Measurements from ENCODE around the gene REV3L. TPM values are rescaled to one million over a fixed set of nuclear protein-coding genes. Genes with fewer than 3 reads are reported as not detected.

Gene REV3L
- total RNA-seq, 1 experiment from 2014 or later, result 17.2 TPM

DNA sequence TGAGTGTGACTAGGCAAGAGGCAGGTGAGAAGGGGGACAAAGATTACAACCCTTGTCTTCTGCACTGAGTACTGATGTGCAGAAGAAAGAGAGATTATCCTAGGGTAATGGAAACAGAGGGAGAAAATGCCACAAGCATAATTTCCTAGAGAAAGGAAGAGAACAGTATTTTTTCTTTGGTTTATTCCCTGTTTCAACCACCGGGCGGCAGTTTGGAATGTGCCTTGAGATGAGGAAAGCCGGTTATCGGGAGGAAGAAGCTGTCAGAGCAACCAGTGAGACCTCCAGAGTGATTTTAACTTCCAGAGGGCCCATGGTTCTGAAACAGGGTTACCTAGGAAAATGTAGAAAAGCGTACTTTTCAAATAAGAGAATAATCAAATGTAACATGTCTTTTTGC is 121.4 kb downstream of the REV3L start:
- intact Hi-C loops (cut with micrococcal nuclease; ENCODE audit: unreplicated experiment), result loop anchor here (10.0 kb wide), 1 partner anchor 283 kb away; no protein-coding TSS in a partner anchor
- no peak overlapping the region for H3K27ac Mint-ChIP-seq (ENCODE audit: unreplicated experiment)
- H3K9me3 Mint-ChIP-seq (ENCODE audit: low read depth, unreplicated experiment), result no peaks in the 10 kb centered on the region
- no TSS peak for BruUV-seq (replicated peaks)
- CTCF ChIA-PET, result interaction anchor here (0.9 kb wide), 1 partner anchor 117 kb away, joined by 6 read pairs; no protein-coding TSS in a partner anchor
- peaks cover 14% of the 10 kb centered on the region for H3K36me3 Mint-ChIP-seq (ENCODE audit: insufficient read depth, unreplicated experiment)
- H3K4me3 Mint-ChIP-seq (ENCODE audit: low read depth, unreplicated experiment), result no peak overlapping the region
- DNase-seq, result peak; percentile 35
- no peaks in the 10 kb centered on the region for H3K27me3 Mint-ChIP-seq (ENCODE audit: unreplicated experiment)
- peaks cover 28% of the 10 kb centered on the region for H3K4me1 Mint-ChIP-seq (ENCODE audit: low read depth, unreplicated experiment)
- TF ChIP-seq, protein P1, sequence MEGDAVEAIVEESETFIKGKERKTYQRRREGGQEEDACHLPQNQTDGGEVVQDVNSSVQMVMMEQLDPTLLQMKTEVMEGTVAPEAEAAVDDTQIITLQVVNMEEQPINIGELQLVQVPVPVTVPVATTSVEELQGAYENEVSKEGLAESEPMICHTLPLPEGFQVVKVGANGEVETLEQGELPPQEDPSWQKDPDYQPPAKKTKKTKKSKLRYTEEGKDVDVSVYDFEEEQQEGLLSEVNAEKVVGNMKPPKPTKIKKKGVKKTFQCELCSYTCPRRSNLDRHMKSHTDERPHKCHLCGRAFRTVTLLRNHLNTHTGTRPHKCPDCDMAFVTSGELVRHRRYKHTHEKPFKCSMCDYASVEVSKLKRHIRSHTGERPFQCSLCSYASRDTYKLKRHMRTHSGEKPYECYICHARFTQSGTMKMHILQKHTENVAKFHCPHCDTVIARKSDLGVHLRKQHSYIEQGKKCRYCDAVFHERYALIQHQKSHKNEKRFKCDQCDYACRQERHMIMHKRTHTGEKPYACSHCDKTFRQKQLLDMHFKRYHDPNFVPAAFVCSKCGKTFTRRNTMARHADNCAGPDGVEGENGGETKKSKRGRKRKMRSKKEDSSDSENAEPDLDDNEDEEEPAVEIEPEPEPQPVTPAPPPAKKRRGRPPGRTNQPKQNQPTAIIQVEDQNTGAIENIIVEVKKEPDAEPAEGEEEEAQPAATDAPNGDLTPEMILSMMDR (IDR thresholded peaks at IDR 0.05; ENCODE audit: unreplicated experiment), result no peak

DNA sequence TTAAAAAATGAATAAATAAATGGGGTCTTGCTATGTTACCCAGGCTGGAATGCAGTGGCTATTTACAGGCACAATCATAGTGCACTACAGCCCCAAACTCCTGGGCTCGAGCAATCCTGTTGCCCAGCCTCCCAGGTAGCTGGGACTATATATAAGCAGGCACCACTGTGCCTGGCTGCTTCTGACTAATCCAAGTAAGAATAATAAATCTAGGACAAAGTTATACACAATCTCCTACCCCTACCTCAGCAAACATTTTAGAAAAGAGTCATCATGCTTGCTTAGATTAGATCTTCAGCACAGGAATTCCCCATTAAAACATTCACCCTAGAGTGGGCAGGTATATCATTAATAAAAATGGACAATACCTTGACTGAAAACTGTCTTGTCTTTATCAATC is 124.6 kb downstream of the REV3L start:
- no peak overlapping the region for H3K27ac Mint-ChIP-seq (ENCODE audit: unreplicated experiment)
- peaks cover 39% of the 10 kb centered on the region for H3K4me1 Mint-ChIP-seq (ENCODE audit: low read depth, unreplicated experiment)
- intact Hi-C loops (cut with micrococcal nuclease; ENCODE audit: unreplicated experiment), result loop anchor here (10.0 kb wide), 1 partner anchor 94 kb away; no protein-coding TSS in a partner anchor
- H3K36me3 Mint-ChIP-seq (ENCODE audit: insufficient read depth, unreplicated experiment), result peaks cover 16% of the 10 kb centered on the region
- TF ChIP-seq, protein P1 (IDR thresholded peaks at IDR 0.05; ENCODE audit: unreplicated experiment), result no peak
- BruUV-seq (replicated peaks), result no TSS peak
- CTCF ChIA-PET, result no interaction called here
- no peaks in the 10 kb centered on the region for H3K9me3 Mint-ChIP-seq (ENCODE audit: low read depth, unreplicated experiment)
- no peak overlapping the region for H3K4me3 Mint-ChIP-seq (ENCODE audit: low read depth, unreplicated experiment)
- H3K27me3 Mint-ChIP-seq (ENCODE audit: unreplicated experiment), result no peaks in the 10 kb centered on the region
- no peak for DNase-seq

DNA sequence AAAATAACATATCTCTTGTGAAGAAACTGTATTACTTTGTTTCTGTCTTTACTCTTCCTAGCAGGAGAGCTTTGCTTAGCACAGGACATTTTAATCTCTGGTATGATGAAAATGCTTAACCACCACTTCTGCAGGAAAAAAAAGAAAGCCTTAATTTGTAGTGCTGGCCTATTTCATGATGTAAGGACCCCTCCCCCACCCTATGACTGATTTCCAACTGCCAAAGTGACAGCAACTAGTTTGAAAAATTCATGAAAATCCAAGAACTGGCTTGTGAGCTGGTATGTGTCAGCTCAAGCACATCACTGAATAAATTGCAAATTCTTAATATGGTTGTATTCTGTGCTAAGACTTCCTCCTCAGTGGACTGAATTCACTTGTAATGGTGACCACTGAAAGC is 125.3 kb downstream of the REV3L start:
- Mint-ChIP-seq H3K9me3 (ENCODE audit: low read depth, unreplicated experiment) (no peaks in the 10 kb centered on the region), H3K27me3 (ENCODE audit: unreplicated experiment) (no peaks in the 10 kb centered on the region), H3K36me3 (ENCODE audit: insufficient read depth, unreplicated experiment) (peaks cover 16% of the 10 kb centered on the region), H3K27ac (ENCODE audit: unreplicated experiment) (no peak overlapping the region), H3K4me3 (ENCODE audit: low read depth, unreplicated experiment) (no peak overlapping the region), H3K4me1 (ENCODE audit: low read depth, unreplicated experiment) (peaks cover 39% of the 10 kb centered on the region)
- CTCF ChIA-PET, result no interaction called here
- no peak for DNase-seq
- intact Hi-C loops (cut with micrococcal nuclease; ENCODE audit: unreplicated experiment), result loop anchor here (2.0 to 10.0 kb wide), 2 partner anchors 93 to 121 kb away; no protein-coding TSS in a partner anchor
- TF ChIP-seq, protein P1 (IDR thresholded peaks at IDR 0.05; ENCODE audit: unreplicated experiment), result no peak
- BruUV-seq (replicated peaks), result no TSS peak

DNA sequence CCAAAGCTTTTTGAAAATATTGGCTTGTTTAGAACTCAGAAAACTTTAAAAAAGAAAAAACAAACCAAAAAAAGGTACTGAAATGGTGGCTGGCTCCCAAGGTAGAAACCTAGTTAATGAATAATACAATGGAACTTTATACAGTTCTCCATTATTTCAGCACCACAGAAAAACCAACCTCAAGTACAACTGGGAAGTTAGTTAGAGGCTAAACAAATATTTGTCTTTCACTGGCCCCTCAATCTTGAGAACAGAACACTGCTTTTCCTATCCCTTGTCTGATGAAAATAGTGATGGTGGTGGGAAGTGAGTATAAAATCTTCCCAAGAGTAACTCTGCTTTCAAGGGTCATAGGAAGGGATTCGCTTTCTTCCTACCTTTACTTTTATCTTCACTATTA is 126.5 kb downstream of the REV3L start:
- H3K27ac Mint-ChIP-seq (ENCODE audit: unreplicated experiment), result peak overlapping the region; percentile 66
- CTCF ChIA-PET, result no interaction called here
- H3K36me3 Mint-ChIP-seq (ENCODE audit: insufficient read depth, unreplicated experiment), result peaks cover 13% of the 10 kb centered on the region
- no peak for DNase-seq
- TF ChIP-seq, protein P1 (IDR thresholded peaks at IDR 0.05; ENCODE audit: unreplicated experiment), result no peak
- H3K4me1 Mint-ChIP-seq (ENCODE audit: low read depth, unreplicated experiment), result peaks cover 36% of the 10 kb centered on the region
- no peaks in the 10 kb centered on the region for H3K9me3 Mint-ChIP-seq (ENCODE audit: low read depth, unreplicated experiment)
- no peaks in the 10 kb centered on the region for H3K27me3 Mint-ChIP-seq (ENCODE audit: unreplicated experiment)
- intact Hi-C loops (cut with micrococcal nuclease; ENCODE audit: unreplicated experiment), result loop anchor here (2.0 to 10.0 kb wide), 2 partner anchors 92 to 122 kb away; no protein-coding TSS in a partner anchor
- no TSS peak for BruUV-seq (replicated peaks)
- no peak overlapping the region for H3K4me3 Mint-ChIP-seq (ENCODE audit: low read depth, unreplicated experiment)
